ENCODE measurements around the gene ADGRG1.

The ADGRG1 gene

GRCh38 chr16:57699481-57699880 lies 71.1 kb downstream of the ADGRG1 start:
- TF ChIP-seq CTCF (IDR thresholded peaks at IDR 0.05; ENCODE audit: insufficient read depth, low read depth, low read length, missing control alignments): no peak
- H3K4me3 ChIP-seq (ENCODE audit: low read depth, low read length): no peak overlapping the region
- DNase-seq (ENCODE audit: low read depth): no peak

- no peak for DNase-seq (ENCODE audit: low read depth)
- no peak for TF ChIP-seq CTCF (IDR thresholded peaks at IDR 0.05; ENCODE audit: insufficient read depth, low read depth, low read length, missing control alignments)
- no peak overlapping the region for H3K4me3 ChIP-seq (ENCODE audit: low read depth, low read length)
Measured at GRCh38 chr16:57699899-57700298, 71.5 kb downstream of the ADGRG1 start.

- TF ChIP-seq CTCF (IDR thresholded peaks at IDR 0.05; ENCODE audit: insufficient read depth, low read depth, low read length, missing control alignments): no peak
- no peak for DNase-seq (ENCODE audit: low read depth)
- H3K4me3 ChIP-seq (ENCODE audit: low read depth, low read length): no peak overlapping the region
Measured at GRCh38 chr16:57700781-57701551, 72.5 kb downstream of the ADGRG1 start.

GRCh38 chr16:57701759-57702371 lies 73.4 kb downstream of the ADGRG1 start:
- H3K4me3 ChIP-seq (ENCODE audit: low read depth, low read length): no peak overlapping the region
- no peak for TF ChIP-seq CTCF (IDR thresholded peaks at IDR 0.05; ENCODE audit: insufficient read depth, low read depth, low read length, missing control alignments)
- no peak for DNase-seq (ENCODE audit: low read depth)

GRCh38 chr16:57703416-57704010 lies 75.1 kb downstream of the ADGRG1 start:
- H3K4me3 ChIP-seq (ENCODE audit: low read depth, low read length): no peak overlapping the region
- TF ChIP-seq CTCF (IDR thresholded peaks at IDR 0.05; ENCODE audit: insufficient read depth, low read depth, low read length, missing control alignments): no peak
- no peak for DNase-seq (ENCODE audit: low read depth)

GRCh38 chr16:57704011-57704904 lies 75.8 kb downstream of the ADGRG1 start:
- no peak for TF ChIP-seq CTCF (IDR thresholded peaks at IDR 0.05; ENCODE audit: insufficient read depth, low read depth, low read length, missing control alignments)
- no peak overlapping the region for H3K4me3 ChIP-seq (ENCODE audit: low read depth, low read length)
- DNase-seq (ENCODE audit: low read depth): no peak
